ENCODE measurements around the gene P4HA1. TPM values are rescaled to one million over a fixed set of nuclear protein-coding genes. Genes with fewer than 3 reads are reported as not detected.

Gene P4HA1
- total RNA-seq: 10 to 100 TPM; 23.3 to 36.2 (median 30.4) TPM

DNA sequence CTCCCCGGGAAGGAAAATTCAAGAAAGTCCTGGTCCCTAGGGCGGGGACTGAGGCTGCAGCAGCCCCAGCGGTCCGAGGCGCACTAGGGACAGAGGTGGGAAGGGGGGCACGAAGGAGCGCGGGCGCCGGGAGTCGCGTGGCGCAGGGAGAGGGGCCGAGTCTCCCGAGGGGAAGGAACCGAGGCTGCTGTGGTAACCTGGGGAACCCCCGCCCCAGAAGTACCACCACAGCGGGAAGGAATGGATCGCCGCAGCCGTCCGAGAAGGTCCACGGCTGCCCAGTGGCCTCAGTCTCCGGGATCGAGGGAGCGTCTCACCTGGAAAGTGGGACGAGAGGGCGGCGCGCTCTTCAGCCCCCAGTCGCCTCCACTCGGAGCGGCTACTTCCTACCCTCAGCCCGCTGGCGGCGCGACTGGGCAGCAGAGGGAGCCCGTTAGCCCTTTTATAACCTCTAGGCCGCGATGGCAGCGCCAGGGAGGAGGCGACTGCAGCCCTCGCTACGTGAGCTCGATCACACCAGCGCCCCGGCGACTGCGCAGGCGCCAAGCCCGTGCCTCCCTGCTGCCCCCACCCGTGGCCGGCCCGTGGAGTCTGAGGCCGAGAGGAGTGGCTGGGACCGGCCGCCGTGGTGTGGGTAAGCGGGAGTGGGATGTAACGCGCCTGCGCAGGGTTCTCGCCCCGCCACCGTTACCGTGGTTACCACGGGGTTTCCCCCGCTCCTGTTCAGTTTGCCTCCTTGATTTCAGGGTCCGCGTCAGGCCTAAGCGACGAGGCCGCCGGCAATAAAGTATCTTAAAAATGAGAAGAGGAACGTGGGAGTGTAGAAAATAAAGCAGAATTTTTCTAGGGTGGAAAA is at the start of gene P4HA1:
Gene P4HA1, minus strand, starts transcription at position 418 of the 856 bp plus-strand sequence. CDS start 21,983 bp downstream, outside the sequence.
- Histone ChIP-seq H3K9me3 (no peaks in the 10 kb centered on the region), H3K4me1 (peaks cover 0 to 38% (median 10%) of the 10 kb centered on the region in 3 donors), H3K27ac (peak within 1 kb of the TSS; percentile 81 to 98 (median 98)), H3K4me3 (peak within 1 kb of the TSS; percentile 66 to 88), H3K36me3 (no peaks in the 10 kb centered on the region), H3K27me3 (no peaks in the 10 kb centered on the region)
- whole genome bisulfite sequencing, 2 donors (ENCODE audit: low coverage in 1 of 2): 0% methylated on average over 2 to 5 of the region's 75 CpGs
- TF ChIP-seq POLR2A (IDR thresholded peaks at IDR 0.05) (peak; percentile 96 to 98), CTCF (IDR thresholded peaks at IDR 0.05) (peak; percentile 18 to 83 (median 78)), EP300 (IDR thresholded peaks at IDR 0.05) (no peak), POLR2AphosphoS5 (IDR thresholded peaks at IDR 0.05) (peak; percentile 99)
- ATAC-seq: peak; percentile 99

DNA sequence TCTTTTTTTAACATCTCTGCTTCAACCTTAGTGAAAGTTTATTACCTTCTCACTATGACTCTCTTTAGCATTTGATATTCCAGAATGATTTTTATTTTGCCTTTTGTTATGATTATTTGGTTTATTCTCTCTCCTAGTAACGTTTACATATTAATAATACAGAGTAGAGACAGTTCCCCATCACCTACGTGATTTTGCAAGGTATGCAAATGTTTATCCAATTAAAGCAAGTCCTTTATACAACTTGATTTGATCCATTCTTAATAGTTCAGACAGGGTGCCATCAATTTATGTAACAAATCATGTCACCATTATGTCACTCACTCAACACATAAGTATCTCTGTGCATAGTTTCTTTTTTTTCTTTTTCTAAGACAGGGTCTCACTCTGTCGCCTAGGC is 44.9 kb upstream of the P4HA1 start:
- Histone ChIP-seq H3K4me1 (no peaks in the 10 kb centered on the region), H3K9me3 (no peaks in the 10 kb centered on the region), H3K27me3 (no peaks in the 10 kb centered on the region), H3K4me3 (no peak overlapping the region), H3K27ac (no peak overlapping the region), H3K36me3 (peaks cover 8 to 100% of the 10 kb centered on the region in 2 donors)
- TF ChIP-seq CTCF (IDR thresholded peaks at IDR 0.05): no peak
- 83% methylated on average over 3 of the region's 3 CpGs for WGBS, 2 donors (ENCODE audit: low coverage in 1 of 2)
- ATAC-seq: no peak

DNA sequence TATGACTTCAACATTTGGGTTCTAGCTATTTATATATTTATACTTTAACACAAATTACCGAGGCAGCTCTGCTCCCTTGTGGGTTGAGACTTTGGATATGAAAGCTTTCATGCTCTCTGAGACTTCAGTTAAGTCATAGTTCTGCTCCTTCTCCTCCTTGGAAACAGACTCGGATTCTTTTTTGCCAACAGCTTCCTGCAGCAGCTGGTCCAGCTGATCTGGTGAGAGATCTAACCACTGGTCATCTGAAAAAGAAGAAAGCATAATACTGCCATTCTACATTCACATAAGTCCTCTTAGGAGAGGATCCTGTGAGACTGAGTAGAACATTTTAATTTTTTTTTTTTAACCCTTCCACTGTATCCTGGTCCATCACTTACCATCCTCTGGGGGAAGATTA is 42.6 kb upstream of the P4HA1 start:
- WGBS, 2 donors (ENCODE audit: low coverage in 1 of 2): 44 to 74% methylated on average over 2 of the region's 2 CpGs
- H3K4me1 ChIP-seq: no peaks in the 10 kb centered on the region
- H3K9me3 ChIP-seq: no peaks in the 10 kb centered on the region
- H3K36me3 ChIP-seq: peaks cover 9 to 100% of the 10 kb centered on the region in 2 donors
- H3K27ac ChIP-seq: no peak overlapping the region
- no peak for ATAC-seq
- no peaks in the 10 kb centered on the region for H3K27me3 ChIP-seq
- TF ChIP-seq CTCF (IDR thresholded peaks at IDR 0.05): no peak
- TF ChIP-seq EP300 (IDR thresholded peaks at IDR 0.05): no peak
- TF ChIP-seq POLR2A (IDR thresholded peaks at IDR 0.05): no peak
- no peak overlapping the region for H3K4me3 ChIP-seq

- 61 to 85% methylated on average over 2 of the region's 2 CpGs for WGBS, 2 donors (ENCODE audit: low coverage in 1 of 2)
- H3K27me3 ChIP-seq: no peaks in the 10 kb centered on the region
- no peak for ATAC-seq
- TF ChIP-seq POLR2A (IDR thresholded peaks at IDR 0.05) (no peak), EP300 (IDR thresholded peaks at IDR 0.05) (no peak)
- H3K36me3 ChIP-seq: peaks cover 14 to 100% of the 10 kb centered on the region in 2 donors
- no peaks in the 10 kb centered on the region for H3K9me3 ChIP-seq
- H3K27ac ChIP-seq: no peak overlapping the region
- no peak overlapping the region for H3K4me3 ChIP-seq
- H3K4me1 ChIP-seq: no peaks in the 10 kb centered on the region
These were observed 40.0 kb upstream of the P4HA1 start for GRCh38 chr10:73136627-73137026.

DNA sequence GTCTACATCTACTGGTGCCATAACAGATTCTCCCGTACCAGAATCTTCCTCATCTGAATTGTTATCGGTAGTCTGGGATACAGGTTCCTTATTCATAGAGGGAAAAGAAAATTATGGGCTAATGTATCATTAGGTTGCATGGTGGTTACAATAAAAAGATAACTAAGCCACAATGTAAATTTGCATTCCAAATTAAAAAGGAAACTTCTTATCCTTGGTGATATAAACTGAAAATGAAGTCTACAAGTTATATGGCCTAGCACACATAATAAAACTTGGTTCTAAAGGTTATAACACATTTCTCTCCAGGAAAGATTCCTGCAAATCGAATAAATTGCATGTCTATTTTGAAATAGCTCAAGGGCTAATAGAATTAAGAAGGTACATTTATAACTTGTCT is 38.1 kb upstream of the P4HA1 start:
- Histone ChIP-seq H3K9me3 (no peaks in the 10 kb centered on the region), H3K36me3 (peaks cover 17 to 98% of the 10 kb centered on the region in 2 donors), H3K4me1 (no peaks in the 10 kb centered on the region), H3K4me3 (no peak overlapping the region), H3K27ac (no peak overlapping the region), H3K27me3 (no peaks in the 10 kb centered on the region)
- 87 to 100% methylated on average over 3 of the region's 3 CpGs for WGBS, 2 donors (ENCODE audit: low coverage in 1 of 2)
- no peak for ATAC-seq
- TF ChIP-seq CTCF (IDR thresholded peaks at IDR 0.05) (no peak), POLR2A (IDR thresholded peaks at IDR 0.05) (no peak)
